Measurements from ENCODE around the gene EFNA3.

The EFNA3 gene

DNA sequence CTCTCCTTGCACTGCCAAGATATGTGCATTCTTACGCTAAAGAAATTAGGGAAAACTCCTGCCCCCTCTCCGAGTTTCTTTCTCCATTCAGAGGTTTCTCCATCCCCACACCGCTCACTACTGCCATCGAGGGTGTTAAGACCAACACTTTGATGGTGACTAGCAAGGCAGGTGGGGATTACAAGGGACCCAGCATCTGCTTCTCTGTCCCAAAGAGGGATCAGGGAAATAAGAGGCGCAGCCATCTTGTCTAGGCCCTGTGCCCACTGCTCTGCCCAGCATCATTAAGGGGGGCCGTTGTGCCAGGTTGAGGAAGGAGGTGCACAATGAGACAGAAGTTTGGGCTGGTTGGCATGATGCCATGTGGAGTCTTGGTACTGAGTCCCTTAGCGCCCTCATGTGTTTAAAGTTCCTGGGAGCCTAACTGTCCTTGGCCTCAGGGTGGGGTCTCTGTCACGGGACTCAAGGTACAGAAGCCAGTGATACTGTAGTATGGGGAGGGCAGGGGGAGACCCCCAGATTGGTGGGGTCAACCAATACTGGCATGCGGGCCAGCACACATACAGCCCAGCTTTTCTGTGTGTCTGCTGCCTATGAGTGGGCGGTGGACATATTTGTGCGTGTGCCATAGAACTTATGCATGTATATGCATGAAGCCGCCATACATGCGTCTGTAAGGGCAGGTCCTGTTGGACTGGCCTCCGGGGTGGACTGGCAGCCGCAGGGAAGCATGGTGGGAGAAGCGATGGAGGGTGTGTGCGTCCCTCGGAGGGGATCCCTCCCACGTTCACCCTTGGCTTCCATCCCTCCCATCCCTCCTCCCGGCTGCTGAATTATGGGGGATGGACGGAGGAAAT is 5.5 kb downstream of the EFNA3 start:
- H3K36me3 ChIP-seq (ENCODE audit: control insufficient read depth, insufficient read depth, low read length) = no peaks in the 10 kb centered on the region
- no peak overlapping the region for H3K27ac ChIP-seq (ENCODE audit: insufficient read depth, low read length, poor library complexity, severe bottlenecking)
- peaks cover 42% of the 10 kb centered on the region for H3K27me3 ChIP-seq (replicated peaks; ENCODE audit: control insufficient read depth, insufficient read depth, low read length, poor library complexity, severe bottlenecking)
- DNase-seq = no peak
- peak overlapping the region; percentile 75 for H3K4me3 ChIP-seq (ENCODE audit: insufficient read depth, low read depth, low read length, poor library complexity, severe bottlenecking)
- no peaks in the 10 kb centered on the region for H3K9me3 ChIP-seq (ENCODE audit: control insufficient read depth, low read length)
- peaks cover 61% of the 10 kb centered on the region for H3K4me1 ChIP-seq (ENCODE audit: control insufficient read depth, insufficient read depth, low read length, poor library complexity, severe bottlenecking)

DNA sequence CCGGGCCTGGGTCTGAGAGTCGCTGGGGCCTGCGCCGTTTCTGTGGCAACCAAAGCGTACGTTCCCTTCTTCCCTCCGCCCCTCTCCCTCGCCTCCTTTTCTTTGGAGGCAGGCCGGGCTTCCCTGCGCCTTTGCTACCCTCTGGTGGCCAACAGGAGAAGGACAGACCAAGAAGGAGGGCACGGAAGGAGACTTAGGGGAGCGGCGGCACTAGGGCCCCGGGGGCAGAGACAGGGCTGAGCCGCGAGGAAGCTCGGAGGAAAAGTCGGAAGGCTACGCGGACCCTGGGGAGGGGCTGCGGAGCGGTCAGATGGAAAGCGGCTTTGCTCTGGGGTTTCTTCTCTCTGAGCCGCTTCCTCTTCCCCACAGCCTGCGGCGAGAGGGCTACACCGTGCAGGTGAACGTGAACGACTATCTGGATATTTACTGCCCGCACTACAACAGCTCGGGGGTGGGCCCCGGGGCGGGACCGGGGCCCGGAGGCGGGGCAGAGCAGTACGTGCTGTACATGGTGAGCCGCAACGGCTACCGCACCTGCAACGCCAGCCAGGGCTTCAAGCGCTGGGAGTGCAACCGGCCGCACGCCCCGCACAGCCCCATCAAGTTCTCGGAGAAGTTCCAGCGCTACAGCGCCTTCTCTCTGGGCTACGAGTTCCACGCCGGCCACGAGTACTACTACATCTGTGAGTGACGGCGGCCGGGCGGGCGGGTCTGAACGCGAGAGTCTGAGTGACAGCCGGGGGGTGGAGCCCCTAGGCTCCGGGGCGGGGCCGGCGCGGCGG is 6.3 kb downstream of the EFNA3 start:
- DNase-seq = peak; percentile 72 to 85 (median 83)
- peak overlapping the region; percentile 75 for H3K4me3 ChIP-seq (ENCODE audit: insufficient read depth, low read depth, low read length, poor library complexity, severe bottlenecking)
- peaks cover 53% of the 10 kb centered on the region for H3K4me1 ChIP-seq (ENCODE audit: control insufficient read depth, insufficient read depth, low read length, poor library complexity, severe bottlenecking)
- no peaks in the 10 kb centered on the region for H3K36me3 ChIP-seq (ENCODE audit: control insufficient read depth, insufficient read depth, low read length)
- no peaks in the 10 kb centered on the region for H3K9me3 ChIP-seq (ENCODE audit: control insufficient read depth, low read length)
- peaks cover 42% of the 10 kb centered on the region for H3K27me3 ChIP-seq (replicated peaks; ENCODE audit: control insufficient read depth, insufficient read depth, low read length, poor library complexity, severe bottlenecking)
- H3K27ac ChIP-seq (ENCODE audit: insufficient read depth, low read length, poor library complexity, severe bottlenecking) = peak overlapping the region; percentile 72

DNA sequence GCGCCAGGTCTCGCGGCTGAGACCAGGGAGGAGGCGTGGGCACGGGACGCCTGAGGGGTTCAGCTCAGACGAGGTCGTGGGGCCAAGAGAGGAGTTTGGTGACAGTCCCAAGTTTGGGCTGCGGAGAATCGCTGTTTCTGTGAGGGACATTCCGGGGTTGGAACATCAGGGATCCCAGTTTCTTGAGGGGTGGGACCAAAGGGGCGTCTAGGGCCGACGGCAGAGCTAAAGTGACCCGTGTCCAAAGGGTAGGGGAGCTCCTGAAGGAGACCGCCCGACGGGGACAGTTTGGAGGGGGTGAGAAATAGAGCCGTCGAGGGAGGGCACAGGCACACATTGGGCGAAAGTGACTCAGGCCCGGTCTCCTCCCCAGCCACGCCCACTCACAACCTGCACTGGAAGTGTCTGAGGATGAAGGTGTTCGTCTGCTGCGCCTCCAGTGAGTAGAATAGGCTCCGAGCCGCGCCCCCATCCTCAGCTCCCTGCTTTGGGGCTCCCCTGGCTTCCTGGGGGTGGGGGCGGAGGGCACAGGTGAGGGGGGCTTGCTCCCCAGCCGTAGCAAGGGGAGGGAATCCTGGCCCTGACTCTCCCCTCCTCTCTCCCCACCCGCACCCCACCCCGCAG is 7.0 kb downstream of the EFNA3 start:
- DNase-seq = peak; percentile 72 to 73 (median 73)
- H3K27me3 ChIP-seq (replicated peaks; ENCODE audit: control insufficient read depth, insufficient read depth, low read length, poor library complexity, severe bottlenecking) = peaks cover 35% of the 10 kb centered on the region
- H3K27ac ChIP-seq (ENCODE audit: insufficient read depth, low read length, poor library complexity, severe bottlenecking) = peak overlapping the region; percentile 72

DNA sequence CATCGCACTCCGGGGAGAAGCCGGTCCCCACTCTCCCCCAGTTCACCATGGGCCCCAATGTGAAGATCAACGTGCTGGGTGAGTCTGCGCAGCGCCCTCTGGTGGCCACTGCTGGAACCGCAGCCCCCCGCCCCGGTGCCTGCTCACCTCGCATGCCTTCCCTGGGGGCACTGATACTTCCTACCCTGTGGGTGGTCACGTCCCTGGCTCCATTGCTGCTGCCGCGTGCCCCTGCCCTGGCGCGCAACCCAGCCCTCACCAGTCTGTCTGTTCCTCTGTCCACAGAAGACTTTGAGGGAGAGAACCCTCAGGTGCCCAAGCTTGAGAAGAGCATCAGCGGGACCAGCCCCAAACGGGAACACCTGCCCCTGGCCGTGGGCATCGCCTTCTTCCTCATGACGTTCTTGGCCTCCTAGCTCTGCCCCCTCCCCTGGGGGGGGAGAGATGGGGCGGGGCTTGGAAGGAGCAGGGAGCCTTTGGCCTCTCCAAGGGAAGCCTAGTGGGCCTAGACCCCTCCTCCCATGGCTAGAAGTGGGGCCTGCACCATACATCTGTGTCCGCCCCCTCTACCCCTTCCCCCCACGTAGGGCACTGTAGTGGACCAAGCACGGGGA is 7.6 kb downstream of the EFNA3 start:
- H3K9me3 ChIP-seq (ENCODE audit: control insufficient read depth, low read length) = no peaks in the 10 kb centered on the region
- no peaks in the 10 kb centered on the region for H3K36me3 ChIP-seq (ENCODE audit: control insufficient read depth, insufficient read depth, low read length)
- H3K27me3 ChIP-seq (replicated peaks; ENCODE audit: control insufficient read depth, insufficient read depth, low read length, poor library complexity, severe bottlenecking) = peaks cover 29% of the 10 kb centered on the region
- peak; percentile 65 to 69 (median 66) for DNase-seq
- H3K27ac ChIP-seq (ENCODE audit: insufficient read depth, low read length, poor library complexity, severe bottlenecking) = peak overlapping the region; percentile 72
- H3K4me1 ChIP-seq (ENCODE audit: control insufficient read depth, insufficient read depth, low read length, poor library complexity, severe bottlenecking) = peaks cover 40% of the 10 kb centered on the region
- H3K4me3 ChIP-seq (ENCODE audit: insufficient read depth, low read depth, low read length, poor library complexity, severe bottlenecking) = no peak overlapping the region

More for the DNA sequence above, 7.0 kb downstream of the EFNA3 start:
- Histone ChIP-seq H3K4me3 (ENCODE audit: insufficient read depth, low read depth, low read length, poor library complexity, severe bottlenecking) (peak overlapping the region; percentile 75), H3K36me3 (ENCODE audit: control insufficient read depth, insufficient read depth, low read length) (no peaks in the 10 kb centered on the region), H3K9me3 (ENCODE audit: control insufficient read depth, low read length) (no peaks in the 10 kb centered on the region), H3K4me1 (ENCODE audit: control insufficient read depth, insufficient read depth, low read length, poor library complexity, severe bottlenecking) (peaks cover 46% of the 10 kb centered on the region)

DNA sequence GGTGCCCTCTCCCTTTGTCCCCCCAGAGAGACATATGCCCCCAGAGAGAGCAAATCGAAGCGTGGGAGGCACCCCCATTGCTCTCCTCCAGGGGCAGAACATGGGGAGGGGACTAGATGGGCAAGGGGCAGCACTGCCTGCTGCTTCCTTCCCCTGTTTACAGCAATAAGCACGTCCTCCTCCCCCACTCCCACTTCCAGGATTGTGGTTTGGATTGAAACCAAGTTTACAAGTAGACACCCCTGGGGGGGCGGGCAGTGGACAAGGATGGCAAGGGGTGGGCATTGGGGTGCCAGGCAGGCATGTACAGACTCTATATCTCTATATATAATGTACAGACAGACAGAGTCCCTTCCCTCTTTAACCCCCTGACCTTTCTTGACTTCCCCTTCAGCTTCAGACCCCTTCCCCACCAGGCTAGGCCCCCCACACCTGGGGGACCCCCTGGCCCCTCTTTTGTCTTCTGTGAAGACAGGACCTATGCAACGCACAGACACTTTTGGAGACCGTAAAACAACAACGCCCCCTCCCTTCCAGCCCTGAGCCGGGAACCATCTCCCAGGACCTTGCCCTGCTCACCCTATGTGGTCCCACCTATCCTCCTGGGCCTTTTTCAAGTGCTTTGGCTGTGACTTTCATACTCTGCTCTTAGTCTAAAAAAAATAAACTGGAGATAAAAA is 8.4 kb downstream of the EFNA3 start:
- H3K36me3 ChIP-seq (ENCODE audit: control insufficient read depth, insufficient read depth, low read length) = no peaks in the 10 kb centered on the region
- no peak overlapping the region for H3K4me3 ChIP-seq (ENCODE audit: insufficient read depth, low read depth, low read length, poor library complexity, severe bottlenecking)
- H3K4me1 ChIP-seq (ENCODE audit: control insufficient read depth, insufficient read depth, low read length, poor library complexity, severe bottlenecking) = peaks cover 36% of the 10 kb centered on the region
- no peak for DNase-seq
- H3K27me3 ChIP-seq (replicated peaks; ENCODE audit: control insufficient read depth, insufficient read depth, low read length, poor library complexity, severe bottlenecking) = peaks cover 22% of the 10 kb centered on the region
- no peak overlapping the region for H3K27ac ChIP-seq (ENCODE audit: insufficient read depth, low read length, poor library complexity, severe bottlenecking)
- no peaks in the 10 kb centered on the region for H3K9me3 ChIP-seq (ENCODE audit: control insufficient read depth, low read length)

DNA sequence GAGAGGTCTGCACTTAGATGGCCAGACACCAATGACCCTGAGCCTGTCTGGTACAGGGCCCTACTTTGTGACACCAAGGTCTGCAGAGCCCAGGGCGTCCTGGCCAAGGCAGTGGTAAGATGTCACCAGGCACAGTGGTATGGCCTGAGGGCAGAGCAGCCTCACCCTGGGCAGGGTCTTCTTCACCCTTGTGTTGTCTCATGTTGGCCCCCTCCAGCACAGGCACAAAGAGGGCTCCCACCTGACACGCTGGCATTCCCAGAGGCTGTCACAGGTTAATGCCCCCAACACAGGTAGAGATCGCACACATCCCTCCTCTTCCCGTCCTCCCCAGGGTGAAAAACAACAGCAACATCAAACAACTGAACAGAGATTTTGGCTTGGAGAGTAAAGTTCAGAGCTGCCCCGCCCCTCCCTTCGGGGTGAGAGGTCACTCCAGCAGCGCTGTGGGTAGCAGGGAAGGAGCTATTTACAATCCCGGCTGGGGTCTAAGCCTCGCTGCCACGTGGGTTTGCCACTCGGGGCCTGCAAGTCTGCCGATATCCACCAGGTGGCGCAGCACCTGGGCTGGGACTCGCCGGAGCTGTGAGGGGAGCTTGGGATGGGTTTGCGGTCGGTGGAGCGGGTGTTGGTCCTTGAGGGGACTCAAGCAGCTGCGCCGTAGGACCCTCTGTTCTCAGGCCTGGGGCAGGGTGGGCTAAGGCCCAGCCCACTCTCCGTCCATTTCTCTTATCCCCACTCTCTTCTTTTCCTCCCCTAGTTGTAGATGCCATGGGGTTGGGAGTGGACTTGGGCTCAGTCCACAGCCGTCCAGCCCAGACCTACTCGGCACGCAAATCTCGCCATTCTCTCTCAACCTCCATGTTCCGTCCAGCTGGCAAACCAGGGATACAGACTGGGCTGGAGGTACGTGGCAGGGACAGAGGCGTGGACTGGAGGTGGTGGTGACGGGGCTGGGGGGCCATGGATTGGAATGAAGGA is 12.7 kb downstream of the EFNA3 start:
- DNase-seq = peak; percentile 52 to 73 (median 69)

DNA sequence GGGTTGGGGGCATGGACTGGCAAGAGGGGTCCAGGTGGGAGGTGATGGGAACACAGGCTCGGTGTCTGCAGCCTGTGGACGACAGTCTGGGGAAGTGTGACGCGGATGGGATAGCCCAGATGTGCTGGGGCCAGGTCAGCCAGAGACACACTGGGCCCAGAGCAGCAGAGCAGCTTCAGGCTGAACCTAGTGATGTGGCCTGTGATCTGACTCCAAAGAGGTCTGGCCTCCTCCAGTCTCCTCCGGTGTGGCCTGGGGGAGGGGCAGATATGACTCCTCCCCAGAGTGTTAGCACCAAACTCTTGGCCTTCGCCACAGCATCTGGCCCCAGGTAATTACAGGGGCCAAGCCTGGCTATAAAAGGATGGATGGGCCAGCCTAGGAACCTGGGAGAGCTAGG is 13.5 kb downstream of the EFNA3 start:
- Histone ChIP-seq H3K4me1 (ENCODE audit: control insufficient read depth, insufficient read depth, low read length, poor library complexity, severe bottlenecking) (peaks cover 4% of the 10 kb centered on the region), H3K9me3 (ENCODE audit: control insufficient read depth, low read length) (no peaks in the 10 kb centered on the region), H3K27me3 (replicated peaks; ENCODE audit: control insufficient read depth, insufficient read depth, low read length, poor library complexity, severe bottlenecking) (no peaks in the 10 kb centered on the region), H3K27ac (ENCODE audit: insufficient read depth, low read length, poor library complexity, severe bottlenecking) (no peak overlapping the region), H3K4me3 (ENCODE audit: insufficient read depth, low read depth, low read length, poor library complexity, severe bottlenecking) (no peak overlapping the region), H3K36me3 (ENCODE audit: control insufficient read depth, insufficient read depth, low read length) (no peaks in the 10 kb centered on the region)
- DNase-seq = no peak

More for the DNA sequence above, 12.7 kb downstream of the EFNA3 start:
- Histone ChIP-seq H3K9me3 (ENCODE audit: control insufficient read depth, low read length) (no peaks in the 10 kb centered on the region), H3K4me1 (ENCODE audit: control insufficient read depth, insufficient read depth, low read length, poor library complexity, severe bottlenecking) (peaks cover 5% of the 10 kb centered on the region), H3K27ac (ENCODE audit: insufficient read depth, low read length, poor library complexity, severe bottlenecking) (no peak overlapping the region), H3K36me3 (ENCODE audit: control insufficient read depth, insufficient read depth, low read length) (no peaks in the 10 kb centered on the region), H3K27me3 (replicated peaks; ENCODE audit: control insufficient read depth, insufficient read depth, low read length, poor library complexity, severe bottlenecking) (no peaks in the 10 kb centered on the region), H3K4me3 (ENCODE audit: insufficient read depth, low read depth, low read length, poor library complexity, severe bottlenecking) (no peak overlapping the region)

DNA sequence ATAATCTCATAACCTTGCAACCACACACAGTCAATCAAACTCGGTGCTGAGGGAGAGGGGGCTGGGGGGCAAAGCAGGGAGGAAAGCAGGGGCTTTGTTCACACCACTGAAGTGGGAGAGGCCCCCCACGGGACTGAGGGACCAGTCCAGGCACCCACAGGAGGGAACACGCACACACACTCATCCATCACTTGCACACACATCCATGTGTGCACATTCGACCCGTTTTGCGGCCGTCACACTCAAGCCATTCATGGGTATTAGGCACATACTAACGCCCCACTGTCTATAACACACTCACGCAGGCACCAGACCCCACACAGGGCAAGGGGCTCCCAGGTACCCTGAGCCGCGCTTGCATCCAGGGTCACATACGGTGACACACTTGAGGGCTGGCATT is 14.0 kb downstream of the EFNA3 start:
- H3K27ac ChIP-seq (ENCODE audit: insufficient read depth, low read length, poor library complexity, severe bottlenecking) = no peak overlapping the region
- H3K9me3 ChIP-seq (ENCODE audit: control insufficient read depth, low read length) = no peaks in the 10 kb centered on the region
- DNase-seq = no peak
- no peak overlapping the region for H3K4me3 ChIP-seq (ENCODE audit: insufficient read depth, low read depth, low read length, poor library complexity, severe bottlenecking)
- H3K36me3 ChIP-seq (ENCODE audit: control insufficient read depth, insufficient read depth, low read length) = no peaks in the 10 kb centered on the region
- no peaks in the 10 kb centered on the region for H3K27me3 ChIP-seq (replicated peaks; ENCODE audit: control insufficient read depth, insufficient read depth, low read length, poor library complexity, severe bottlenecking)
- peaks cover 4% of the 10 kb centered on the region for H3K4me1 ChIP-seq (ENCODE audit: control insufficient read depth, insufficient read depth, low read length, poor library complexity, severe bottlenecking)

Data from effector memory CD4-positive, alpha-beta T cell (primary cell).